ENCODE results near the gene STK32C. TPM values are rescaled to one million over a fixed set of nuclear protein-coding genes. Genes with fewer than 3 reads are reported as not detected.
"Not testable (repeated sequence)": the region's sequence is repeated elsewhere in the genome, so short reads cannot be mapped to it uniquely, and the experiment has no call there.

Gene STK32C
- total RNA-seq, 2 donors from 2014 or later: 12.6 to 20.6 TPM

GRCh38 chr10:132223611-132224342 is 84.0 kb downstream of the STK32C start:
- ATAC-seq (replicated peaks): no peak
- no peak overlapping the region for H3K4me3 Mint-ChIP-seq
- H3K4me1 Mint-ChIP-seq: no peaks in the 10 kb centered on the region
- H3K27me3 Mint-ChIP-seq: no peaks in the 10 kb centered on the region
- no peaks in the 10 kb centered on the region for H3K36me3 Mint-ChIP-seq (ENCODE audit: low read depth)
- H3K9me3 Mint-ChIP-seq: no peaks in the 10 kb centered on the region
- H3K27ac Mint-ChIP-seq: no peak overlapping the region

GRCh38 chr10:132223156-132223590 is 84.6 kb downstream of the STK32C start:
- Mint-ChIP-seq H3K9me3 (no peaks in the 10 kb centered on the region), H3K4me3 (no peak overlapping the region), H3K27me3 (no peaks in the 10 kb centered on the region), H3K36me3 (ENCODE audit: low read depth) (no peaks in the 10 kb centered on the region), H3K4me1 (no peaks in the 10 kb centered on the region), H3K27ac (no peak overlapping the region)
- ATAC-seq (replicated peaks): peak; percentile 94

GRCh38 chr10:132222726-132223125 is 85.0 kb downstream of the STK32C start:
- no peak overlapping the region for H3K4me3 Mint-ChIP-seq
- no peaks in the 10 kb centered on the region for H3K9me3 Mint-ChIP-seq
- peaks cover 2% of the 10 kb centered on the region for H3K36me3 Mint-ChIP-seq (ENCODE audit: low read depth)
- ATAC-seq (replicated peaks): no peak
- no peaks in the 10 kb centered on the region for H3K4me1 Mint-ChIP-seq
- no peaks in the 10 kb centered on the region for H3K27me3 Mint-ChIP-seq
- H3K27ac Mint-ChIP-seq: no peak overlapping the region

GRCh38 chr10:132220996-132221395 is 86.8 kb downstream of the STK32C start:
- ATAC-seq (replicated peaks); H3K9me3 Mint-ChIP-seq; H3K27ac Mint-ChIP-seq; H3K36me3 Mint-ChIP-seq (ENCODE audit: low read depth); H3K4me1 Mint-ChIP-seq; H3K4me3 Mint-ChIP-seq; H3K27me3 Mint-ChIP-seq: not testable (repeated sequence)

- no peak for ATAC-seq (replicated peaks)
- H3K36me3 Mint-ChIP-seq (ENCODE audit: low read depth): peaks cover 5% of the 10 kb centered on the region
- H3K4me1 Mint-ChIP-seq: no peaks in the 10 kb centered on the region
- H3K27ac Mint-ChIP-seq: no peak overlapping the region
- no peaks in the 10 kb centered on the region for H3K27me3 Mint-ChIP-seq
- H3K4me3 Mint-ChIP-seq: no peak overlapping the region
- peaks cover 4% of the 10 kb centered on the region for H3K9me3 Mint-ChIP-seq
Observed at GRCh38 chr10:132220061-132220460, 87.7 kb downstream of the STK32C start.

- Mint-ChIP-seq H3K4me1 (no peaks in the 10 kb centered on the region), H3K4me3 (no peak overlapping the region), H3K27me3 (no peaks in the 10 kb centered on the region), H3K9me3 (peaks cover 4% of the 10 kb centered on the region), H3K36me3 (ENCODE audit: low read depth) (peaks cover 5% of the 10 kb centered on the region), H3K27ac (no peak overlapping the region)
- no peak for ATAC-seq (replicated peaks)
Observed at GRCh38 chr10:132219486-132219885, 88.3 kb downstream of the STK32C start.

GRCh38 chr10:132216441-132216840 is 91.3 kb downstream of the STK32C start:
- peaks cover 21% of the 10 kb centered on the region for H3K36me3 Mint-ChIP-seq (ENCODE audit: low read depth)
- H3K4me1 Mint-ChIP-seq; H3K4me3 Mint-ChIP-seq; ATAC-seq (replicated peaks); H3K27me3 Mint-ChIP-seq; H3K27ac Mint-ChIP-seq; H3K9me3 Mint-ChIP-seq: not testable (repeated sequence)

GRCh38 chr10:132213917-132214316 is 93.8 kb downstream of the STK32C start:
- no peaks in the 10 kb centered on the region for H3K4me1 Mint-ChIP-seq
- H3K9me3 Mint-ChIP-seq: peaks cover 10% of the 10 kb centered on the region
- H3K4me3 Mint-ChIP-seq: no peak overlapping the region
- H3K36me3 Mint-ChIP-seq (ENCODE audit: low read depth): peaks cover 21% of the 10 kb centered on the region
- H3K27me3 Mint-ChIP-seq: no peaks in the 10 kb centered on the region
- H3K27ac Mint-ChIP-seq: no peak overlapping the region
- ATAC-seq (replicated peaks): no peak

GRCh38 chr10:132212816-132213215 is 94.9 kb downstream of the STK32C start:
- no peaks in the 10 kb centered on the region for H3K4me1 Mint-ChIP-seq
- H3K27me3 Mint-ChIP-seq: no peaks in the 10 kb centered on the region
- no peak overlapping the region for H3K4me3 Mint-ChIP-seq
- H3K36me3 Mint-ChIP-seq (ENCODE audit: low read depth): peaks cover 20% of the 10 kb centered on the region
- H3K27ac Mint-ChIP-seq: no peak overlapping the region
- peaks cover 10% of the 10 kb centered on the region for H3K9me3 Mint-ChIP-seq
- ATAC-seq (replicated peaks): no peak

- no peak overlapping the region for H3K27ac Mint-ChIP-seq
- peaks cover 10% of the 10 kb centered on the region for H3K9me3 Mint-ChIP-seq
- no peaks in the 10 kb centered on the region for H3K4me1 Mint-ChIP-seq
- ATAC-seq (replicated peaks): no peak
- no peaks in the 10 kb centered on the region for H3K27me3 Mint-ChIP-seq
- no peak overlapping the region for H3K4me3 Mint-ChIP-seq
- peaks cover 16% of the 10 kb centered on the region for H3K36me3 Mint-ChIP-seq (ENCODE audit: low read depth)
Observed at GRCh38 chr10:132211246-132211645, 96.5 kb downstream of the STK32C start.

GRCh38 chr10:132210766-132211165 is 97.0 kb downstream of the STK32C start:
- no peak overlapping the region for H3K27ac Mint-ChIP-seq
- no peaks in the 10 kb centered on the region for H3K27me3 Mint-ChIP-seq
- no peak overlapping the region for H3K4me3 Mint-ChIP-seq
- H3K9me3 Mint-ChIP-seq: peaks cover 10% of the 10 kb centered on the region
- ATAC-seq (replicated peaks): no peak
- H3K4me1 Mint-ChIP-seq: no peaks in the 10 kb centered on the region
- peaks cover 16% of the 10 kb centered on the region for H3K36me3 Mint-ChIP-seq (ENCODE audit: low read depth)

GRCh38 chr10:132209978-132210530 is 97.7 kb downstream of the STK32C start:
- Mint-ChIP-seq H3K9me3 (peaks cover 5% of the 10 kb centered on the region), H3K4me1 (no peaks in the 10 kb centered on the region), H3K27me3 (no peaks in the 10 kb centered on the region), H3K36me3 (ENCODE audit: low read depth) (peaks cover 16% of the 10 kb centered on the region), H3K4me3 (no peak overlapping the region), H3K27ac (no peak overlapping the region)
- no peak for ATAC-seq (replicated peaks)

- Mint-ChIP-seq H3K4me1 (no peaks in the 10 kb centered on the region), H3K9me3 (peaks cover 5% of the 10 kb centered on the region), H3K36me3 (ENCODE audit: low read depth) (peaks cover 16% of the 10 kb centered on the region), H3K27me3 (no peaks in the 10 kb centered on the region), H3K4me3 (no peak overlapping the region), H3K27ac (no peak overlapping the region)
- ATAC-seq (replicated peaks): no peak
Observed at GRCh38 chr10:132209130-132209529, 98.6 kb downstream of the STK32C start.

GRCh38 chr10:132208462-132209050 is 99.2 kb downstream of the STK32C start:
- H3K9me3 Mint-ChIP-seq: peaks cover 2% of the 10 kb centered on the region
- H3K27me3 Mint-ChIP-seq: no peaks in the 10 kb centered on the region
- no peak for ATAC-seq (replicated peaks)
- H3K27ac Mint-ChIP-seq: no peak overlapping the region
- no peak overlapping the region for H3K4me3 Mint-ChIP-seq
- H3K4me1 Mint-ChIP-seq: no peaks in the 10 kb centered on the region
- peaks cover 12% of the 10 kb centered on the region for H3K36me3 Mint-ChIP-seq (ENCODE audit: low read depth)

Measured in activated T-helper 17 cell treated with anti-CD3 and anti-CD28 coated beads, Interleukin-2, amount 50 U/mL, for 72 hours (primary cell).